Tibial artery (tissue), 4 donors: ENCODE results near the gene MYLK.

Source experiments
- DNase-seq, 2 donors: peaks; one replicate each; pipeline ENCODE4 v3.0.0-alpha.2; 2019
- H3K27ac ChIP-seq, 2 donors: fragments of 200-600 bp; sonication (generic) in 1 of 2; 1 replicate in 1 of 2; 2 replicates in 1 of 2; pipeline ENCODE4 v1.5.1; 2018 to 2019; ENCODE audit warnings: mild to moderate bottlenecking in 1 of 2
- H3K27me3 ChIP-seq, 2 donors: fragments of 200-600 bp; sonication (generic) in 1 of 2; one replicate each; pipeline versions ENCODE4 v1.5.1 to v1.6.0; 2016 to 2019
- H3K36me3 ChIP-seq, 3 donors: fragments of 200-600 bp; sonication (generic) in 2 of 3; one replicate each; pipeline ENCODE4 v1.5.1; 2016 to 2019; ENCODE audit warnings: mild to moderate bottlenecking in 2 of 3
- H3K4me1 ChIP-seq, 4 donors: fragments of 200-600 bp; sonication (generic) in 2 of 4; 1 replicate in 3 of 4; 2 replicates in 1 of 4; pipeline ENCODE4 v1.5.1; 2016 to 2019
- H3K4me3 ChIP-seq, 2 donors: fragments of 200-600 bp; sonication (generic) in 1 of 2; 1 replicate in 1 of 2; 2 replicates in 1 of 2; pipeline ENCODE4 v1.5.1; 2018 to 2019; ENCODE audit warnings: mild to moderate bottlenecking in 2 of 2
- H3K9me3 ChIP-seq, 3 donors: fragments of 200-600 bp; sonication (generic) in 1 of 3; one replicate each; pipeline ENCODE4 v1.5.1; 2016 to 2019
- intact Hi-C: fragments of 100-400 bp; cut with DNase I; formaldehyde crosslinking; loops from one replicate; pipeline ENCODE4 v1.15.0; 2023; ENCODE audit warnings: low total_unique reads
- TF ChIP-seq, protein P1 (sequence below), 2 experiments: fragments of 200-600 bp in 1 of 2; fragments of 450-650 bp in 1 of 2; IDR thresholded peaks; one replicate each; pipeline ENCODE4 v1.5.1; 2017 to 2019; ENCODE audit warnings: antibody characterized with exemption in 2 of 2, mild to moderate bottlenecking in 1 of 2, moderate library complexity in 1 of 2

The MYLK gene

DNA sequence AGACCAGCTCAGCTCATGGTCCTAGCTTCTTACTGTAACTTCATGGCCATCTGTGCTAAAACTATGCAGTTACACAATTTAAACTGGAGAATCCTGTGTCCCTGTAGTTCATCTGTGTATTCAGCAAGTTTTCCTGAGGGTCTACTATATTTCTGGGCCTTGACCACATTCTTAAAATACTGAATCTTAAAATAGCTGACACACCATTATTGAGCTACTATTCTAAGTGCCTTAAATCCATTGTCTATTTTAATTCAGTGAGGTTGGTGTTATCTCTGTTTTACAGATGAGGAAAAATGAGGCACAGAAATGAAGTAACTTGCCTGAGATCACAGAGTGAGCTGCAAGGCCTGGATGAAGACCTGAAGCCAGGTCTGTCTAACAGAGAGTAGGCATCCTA lies 22.0 kb downstream of the MYLK start:
- DNase-seq: no peak
- no peak overlapping the region for H3K4me3 ChIP-seq
- peaks cover 0 to 5% (median 0%) of the 10 kb centered on the region in 3 donors for H3K36me3 ChIP-seq
- H3K27me3 ChIP-seq: no peaks in the 10 kb centered on the region
- H3K9me3 ChIP-seq: no peaks in the 10 kb centered on the region
- intact Hi-C loops: no loop called here
- peaks cover 0 to 13% (median 4%) of the 10 kb centered on the region in 4 donors for H3K4me1 ChIP-seq
- no peak overlapping the region for H3K27ac ChIP-seq
- TF ChIP-seq, protein P1, sequence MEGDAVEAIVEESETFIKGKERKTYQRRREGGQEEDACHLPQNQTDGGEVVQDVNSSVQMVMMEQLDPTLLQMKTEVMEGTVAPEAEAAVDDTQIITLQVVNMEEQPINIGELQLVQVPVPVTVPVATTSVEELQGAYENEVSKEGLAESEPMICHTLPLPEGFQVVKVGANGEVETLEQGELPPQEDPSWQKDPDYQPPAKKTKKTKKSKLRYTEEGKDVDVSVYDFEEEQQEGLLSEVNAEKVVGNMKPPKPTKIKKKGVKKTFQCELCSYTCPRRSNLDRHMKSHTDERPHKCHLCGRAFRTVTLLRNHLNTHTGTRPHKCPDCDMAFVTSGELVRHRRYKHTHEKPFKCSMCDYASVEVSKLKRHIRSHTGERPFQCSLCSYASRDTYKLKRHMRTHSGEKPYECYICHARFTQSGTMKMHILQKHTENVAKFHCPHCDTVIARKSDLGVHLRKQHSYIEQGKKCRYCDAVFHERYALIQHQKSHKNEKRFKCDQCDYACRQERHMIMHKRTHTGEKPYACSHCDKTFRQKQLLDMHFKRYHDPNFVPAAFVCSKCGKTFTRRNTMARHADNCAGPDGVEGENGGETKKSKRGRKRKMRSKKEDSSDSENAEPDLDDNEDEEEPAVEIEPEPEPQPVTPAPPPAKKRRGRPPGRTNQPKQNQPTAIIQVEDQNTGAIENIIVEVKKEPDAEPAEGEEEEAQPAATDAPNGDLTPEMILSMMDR (IDR thresholded peaks at IDR 0.05): no peak

DNA sequence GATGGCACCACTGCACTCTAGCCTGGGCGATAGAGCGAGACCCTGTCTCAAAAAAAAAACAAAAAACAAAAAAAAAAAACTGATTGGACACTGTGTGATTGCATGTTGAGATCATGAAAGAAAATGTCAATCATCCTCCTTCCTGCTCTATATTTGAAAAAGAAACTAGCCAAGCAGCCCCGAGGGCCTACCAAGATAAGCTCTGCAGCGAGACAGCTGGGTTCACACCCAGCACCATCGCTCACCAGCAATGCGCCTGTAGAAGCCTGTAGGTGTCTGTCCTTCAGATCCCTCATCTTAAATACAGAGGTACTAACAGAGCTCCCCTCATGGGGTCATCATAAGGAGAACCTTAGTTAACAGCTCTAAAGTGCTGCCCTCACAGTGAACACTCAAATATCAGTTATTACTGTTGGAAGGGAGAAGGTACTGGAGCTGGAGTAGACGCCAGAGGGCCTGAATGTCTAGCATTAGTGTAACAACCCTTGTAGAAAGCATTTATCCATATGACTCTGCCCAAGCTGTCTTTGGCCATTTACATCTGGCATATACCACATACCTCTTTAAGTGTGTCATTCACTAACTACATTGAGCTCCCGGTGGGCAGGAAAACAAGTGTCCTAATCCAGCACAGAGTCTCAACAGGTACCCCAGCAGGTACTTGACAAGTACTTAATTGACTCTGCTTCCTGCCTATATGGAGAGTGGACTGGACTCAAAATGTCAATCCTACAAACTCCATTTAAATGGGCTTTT lies 22.9 kb downstream of the MYLK start:
- TF ChIP-seq, protein P1 (IDR thresholded peaks at IDR 0.05): no peak
- H3K27ac ChIP-seq: no peak overlapping the region
- intact Hi-C loops: no loop called here
- peaks cover 0 to 13% (median 4%) of the 10 kb centered on the region in 4 donors for H3K4me1 ChIP-seq
- no peaks in the 10 kb centered on the region for H3K9me3 ChIP-seq
- no peaks in the 10 kb centered on the region for H3K27me3 ChIP-seq
- no peak overlapping the region for H3K4me3 ChIP-seq
- peaks cover 0 to 5% (median 0%) of the 10 kb centered on the region in 3 donors for H3K36me3 ChIP-seq
- no peak for DNase-seq

- TF ChIP-seq, protein P1 (IDR thresholded peaks at IDR 0.05): no peak
- intact Hi-C loops: no loop called here
- Histone ChIP-seq H3K36me3 (no peaks in the 10 kb centered on the region), H3K27me3 (no peaks in the 10 kb centered on the region), H3K27ac (no peak overlapping the region), H3K4me1 (peaks cover 0 to 13% (median 4%) of the 10 kb centered on the region in 4 donors), H3K9me3 (no peaks in the 10 kb centered on the region), H3K4me3 (no peak overlapping the region)
- no peak for DNase-seq
Observed at GRCh38 chr3:123859177-123859576, 25.0 kb downstream of the MYLK start.

DNA sequence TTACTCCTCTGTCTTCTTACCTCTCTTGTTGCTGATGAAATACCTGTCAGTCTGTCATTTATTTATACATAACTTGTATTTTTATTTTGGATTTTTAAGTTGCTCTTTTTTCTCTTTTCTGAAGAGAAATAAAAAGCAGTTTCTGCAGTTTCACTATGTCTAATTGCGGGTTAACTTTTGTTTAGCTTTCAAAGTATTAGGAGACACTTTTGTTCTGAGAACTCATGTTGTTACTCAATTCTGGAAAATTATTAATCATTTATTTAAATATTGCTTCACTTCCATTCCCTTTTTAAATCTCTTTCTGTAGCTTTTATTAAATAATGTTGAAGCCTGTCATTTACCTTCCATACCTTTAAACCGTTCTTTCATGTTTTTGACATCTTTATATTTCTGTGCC lies 29.2 kb downstream of the MYLK start:
- no peaks in the 10 kb centered on the region for H3K27me3 ChIP-seq
- H3K4me3 ChIP-seq: no peak overlapping the region
- peaks cover 0 to 7% (median 1%) of the 10 kb centered on the region in 4 donors for H3K4me1 ChIP-seq
- no peak overlapping the region for H3K27ac ChIP-seq
- no peaks in the 10 kb centered on the region for H3K36me3 ChIP-seq
- H3K9me3 ChIP-seq: no peaks in the 10 kb centered on the region
- intact Hi-C loops: no loop called here
- TF ChIP-seq, protein P1 (IDR thresholded peaks at IDR 0.05): no peak
- no peak for DNase-seq

DNA sequence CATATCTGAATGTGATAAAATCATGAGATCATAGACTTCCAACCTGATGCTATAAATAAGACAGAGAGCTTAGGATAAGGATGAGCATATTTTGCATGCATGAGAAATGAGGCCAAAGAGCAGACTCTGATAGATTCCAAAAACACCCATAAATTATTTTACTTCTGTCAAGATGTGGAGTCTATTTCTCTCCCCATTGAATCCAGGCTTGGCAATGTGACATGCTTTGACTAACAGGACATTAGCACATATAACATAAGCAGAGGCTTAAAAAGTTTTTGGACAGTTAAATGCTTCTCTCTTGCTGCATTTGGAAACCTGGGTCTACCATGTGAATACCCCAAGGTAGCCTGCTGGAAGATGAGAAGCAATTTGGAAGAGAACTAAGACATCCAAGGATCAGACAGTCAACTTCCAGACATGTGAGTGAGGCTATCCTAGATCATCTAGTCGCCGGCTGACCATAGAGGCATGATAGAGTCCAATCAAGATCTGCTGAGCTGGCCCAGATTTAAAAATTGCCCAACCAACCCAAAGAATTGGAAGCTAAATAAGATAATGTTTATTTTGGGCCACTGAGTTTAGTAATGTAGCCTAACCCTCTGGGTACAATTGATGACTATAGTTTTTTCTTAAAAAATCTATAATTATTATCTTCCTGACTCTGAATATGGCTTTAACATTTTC lies 30.3 kb downstream of the MYLK start:
- no peaks in the 10 kb centered on the region for H3K27me3 ChIP-seq
- peaks cover 0 to 6% (median 0%) of the 10 kb centered on the region in 4 donors for H3K4me1 ChIP-seq
- H3K9me3 ChIP-seq: peaks cover 0 to 6% (median 2%) of the 10 kb centered on the region in 3 donors
- no peak overlapping the region for H3K4me3 ChIP-seq
- TF ChIP-seq, protein P1 (IDR thresholded peaks at IDR 0.05): no peak
- H3K36me3 ChIP-seq: no peaks in the 10 kb centered on the region
- intact Hi-C loops: no loop called here
- H3K27ac ChIP-seq: no peak overlapping the region
- no peak for DNase-seq
